ENCODE measurements around the gene CNIH3.

DNA sequence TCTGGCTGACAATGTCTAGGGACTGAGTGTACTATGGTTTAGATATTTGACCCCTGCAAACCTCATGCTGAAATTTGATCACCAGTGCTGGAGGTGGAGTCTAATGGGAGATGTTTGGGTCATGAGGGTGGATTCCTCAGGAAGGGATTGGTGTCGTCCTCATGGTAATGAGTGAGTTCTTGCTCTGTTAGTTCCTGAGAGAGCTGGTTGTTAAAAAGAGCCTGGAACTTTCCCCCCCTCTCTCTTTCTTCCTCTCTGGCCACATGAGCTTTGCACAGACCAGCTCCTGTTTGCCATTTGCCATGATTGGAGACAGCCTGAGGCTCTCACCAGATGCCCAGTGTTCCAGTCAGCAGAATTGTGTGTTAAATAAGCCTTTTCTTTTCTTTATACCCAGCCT, 36.6 kb upstream of the CNIH3 start:
- TF ChIP-seq, protein P1, sequence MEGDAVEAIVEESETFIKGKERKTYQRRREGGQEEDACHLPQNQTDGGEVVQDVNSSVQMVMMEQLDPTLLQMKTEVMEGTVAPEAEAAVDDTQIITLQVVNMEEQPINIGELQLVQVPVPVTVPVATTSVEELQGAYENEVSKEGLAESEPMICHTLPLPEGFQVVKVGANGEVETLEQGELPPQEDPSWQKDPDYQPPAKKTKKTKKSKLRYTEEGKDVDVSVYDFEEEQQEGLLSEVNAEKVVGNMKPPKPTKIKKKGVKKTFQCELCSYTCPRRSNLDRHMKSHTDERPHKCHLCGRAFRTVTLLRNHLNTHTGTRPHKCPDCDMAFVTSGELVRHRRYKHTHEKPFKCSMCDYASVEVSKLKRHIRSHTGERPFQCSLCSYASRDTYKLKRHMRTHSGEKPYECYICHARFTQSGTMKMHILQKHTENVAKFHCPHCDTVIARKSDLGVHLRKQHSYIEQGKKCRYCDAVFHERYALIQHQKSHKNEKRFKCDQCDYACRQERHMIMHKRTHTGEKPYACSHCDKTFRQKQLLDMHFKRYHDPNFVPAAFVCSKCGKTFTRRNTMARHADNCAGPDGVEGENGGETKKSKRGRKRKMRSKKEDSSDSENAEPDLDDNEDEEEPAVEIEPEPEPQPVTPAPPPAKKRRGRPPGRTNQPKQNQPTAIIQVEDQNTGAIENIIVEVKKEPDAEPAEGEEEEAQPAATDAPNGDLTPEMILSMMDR (IDR thresholded peaks at IDR 0.05), result no peak
- TF ChIP-seq TCF7L2 (IDR thresholded peaks at IDR 0.05; ENCODE audit: low read depth, low read length), result no peak
